ENCODE data around the gene NR1I3. TPM values are rescaled to one million over a fixed set of nuclear protein-coding genes. Genes with fewer than 3 reads are reported as not detected.

NR1I3 gene
- total and polyA plus RNA-seq, 4 donors: 0.17 TPM; not detected in 3

DNA sequence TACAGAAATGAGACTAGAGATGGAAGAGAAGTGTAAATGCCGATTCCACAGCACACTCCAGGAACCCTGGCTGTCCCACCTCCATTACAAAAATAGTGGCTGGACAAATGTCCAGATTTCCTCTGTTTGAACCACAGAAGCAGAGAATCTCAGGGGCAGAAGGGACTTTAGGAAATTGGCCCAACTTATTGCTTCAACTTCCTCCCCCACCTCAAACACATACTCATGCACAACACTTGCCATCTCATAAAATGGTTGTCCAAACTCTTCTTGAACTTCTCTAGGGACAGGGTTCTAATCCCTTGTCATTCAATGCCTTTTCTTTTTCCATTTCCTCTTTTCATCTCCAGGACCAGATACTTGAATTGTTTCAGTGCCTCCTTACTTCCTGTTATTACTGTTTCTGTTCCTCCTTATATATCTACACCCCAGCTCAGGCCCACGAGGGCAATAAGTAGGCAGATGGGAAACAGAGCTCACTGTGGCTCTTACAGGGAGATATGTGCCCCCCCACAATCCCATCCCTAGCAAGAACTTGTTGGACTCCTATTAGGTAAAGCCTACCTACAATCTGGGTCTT, 52.2 kb downstream of the NR1I3 start:
- no peaks in the 10 kb centered on the region for H3K27me3 ChIP-seq (ENCODE audit: control insufficient read depth in 3 of 3, insufficient read depth in 3 of 3, low read length in 2 of 3)
- peaks cover 3 to 6% (median 5%) of the 10 kb centered on the region in 5 donors for H3K4me1 ChIP-seq (ENCODE audit: control insufficient read depth in 5 of 5, insufficient read depth in 5 of 5, low read length in 5 of 5)
- no peaks in the 10 kb centered on the region for H3K36me3 ChIP-seq (ENCODE audit: control insufficient read depth in 4 of 4, insufficient read depth in 4 of 4, low read length in 4 of 4)
- DNase-seq (no peak), ATAC-seq (ENCODE audit: insufficient read depth, low FRiP score) (peak; percentile 44)
- TF ChIP-seq, protein P1, sequence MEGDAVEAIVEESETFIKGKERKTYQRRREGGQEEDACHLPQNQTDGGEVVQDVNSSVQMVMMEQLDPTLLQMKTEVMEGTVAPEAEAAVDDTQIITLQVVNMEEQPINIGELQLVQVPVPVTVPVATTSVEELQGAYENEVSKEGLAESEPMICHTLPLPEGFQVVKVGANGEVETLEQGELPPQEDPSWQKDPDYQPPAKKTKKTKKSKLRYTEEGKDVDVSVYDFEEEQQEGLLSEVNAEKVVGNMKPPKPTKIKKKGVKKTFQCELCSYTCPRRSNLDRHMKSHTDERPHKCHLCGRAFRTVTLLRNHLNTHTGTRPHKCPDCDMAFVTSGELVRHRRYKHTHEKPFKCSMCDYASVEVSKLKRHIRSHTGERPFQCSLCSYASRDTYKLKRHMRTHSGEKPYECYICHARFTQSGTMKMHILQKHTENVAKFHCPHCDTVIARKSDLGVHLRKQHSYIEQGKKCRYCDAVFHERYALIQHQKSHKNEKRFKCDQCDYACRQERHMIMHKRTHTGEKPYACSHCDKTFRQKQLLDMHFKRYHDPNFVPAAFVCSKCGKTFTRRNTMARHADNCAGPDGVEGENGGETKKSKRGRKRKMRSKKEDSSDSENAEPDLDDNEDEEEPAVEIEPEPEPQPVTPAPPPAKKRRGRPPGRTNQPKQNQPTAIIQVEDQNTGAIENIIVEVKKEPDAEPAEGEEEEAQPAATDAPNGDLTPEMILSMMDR (IDR thresholded peaks at IDR 0.05; ENCODE audit: control extremely low read depth, extremely low read depth): no peak
- peak overlapping the region; percentile 22 to 77 for H3K27ac ChIP-seq (ENCODE audit: low read depth in 1 of 2, low read length in 1 of 2)
- H3K9me3 ChIP-seq (ENCODE audit: control insufficient read depth in 4 of 4, insufficient read depth in 3 of 4, low read length in 3 of 4): no peaks in the 10 kb centered on the region
- no peak overlapping the region for H3K9ac ChIP-seq (ENCODE audit: insufficient read depth in 1 of 2, low read length in 2 of 2)
- WGBS, 2 donors: 9 to 21% methylated on average over 2 of the region's 2 CpGs
- no peak overlapping the region for H3K4me3 ChIP-seq

DNA sequence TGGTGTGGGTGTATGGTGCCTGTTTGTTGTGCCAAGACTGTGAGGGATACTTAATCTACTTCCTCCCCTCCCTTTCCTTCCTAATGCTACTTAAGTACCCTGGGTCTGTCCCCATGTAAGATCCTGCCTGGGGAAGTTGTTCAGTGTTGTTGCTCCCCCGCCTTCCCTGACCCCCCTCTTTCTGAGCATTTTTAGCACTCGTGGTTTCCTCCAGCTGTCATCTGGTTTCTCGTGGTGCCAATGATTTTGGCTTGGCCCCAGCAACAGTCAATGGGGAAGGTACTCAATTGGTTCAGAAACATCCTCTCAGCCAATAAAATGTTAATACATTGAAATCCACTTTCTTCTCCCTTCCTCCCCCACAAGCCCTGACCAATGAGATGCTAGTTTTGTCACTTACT, 52.7 kb downstream of the NR1I3 start:
- Histone ChIP-seq H3K27ac (ENCODE audit: low read depth in 1 of 2, low read length in 1 of 2) (peak overlapping the region in 1 of 2 donors; percentile 1), H3K9ac (ENCODE audit: insufficient read depth in 1 of 2, low read length in 2 of 2) (no peak overlapping the region), H3K4me1 (ENCODE audit: control insufficient read depth in 5 of 5, insufficient read depth in 5 of 5, low read length in 5 of 5) (peaks cover 3 to 6% (median 5%) of the 10 kb centered on the region in 5 donors), H3K27me3 (ENCODE audit: control insufficient read depth in 3 of 3, insufficient read depth in 3 of 3, low read length in 2 of 3) (no peaks in the 10 kb centered on the region), H3K36me3 (ENCODE audit: control insufficient read depth in 4 of 4, insufficient read depth in 4 of 4, low read length in 4 of 4) (no peaks in the 10 kb centered on the region), H3K4me3 (no peak overlapping the region), H3K9me3 (ENCODE audit: control insufficient read depth in 4 of 4, insufficient read depth in 3 of 4, low read length in 3 of 4) (no peaks in the 10 kb centered on the region)
- WGBS, 2 donors: 0 to 4% methylated on average over 3 of the region's 3 CpGs
- TF ChIP-seq, protein P1 (IDR thresholded peaks at IDR 0.05; ENCODE audit: control extremely low read depth, extremely low read depth): no peak
- ATAC-seq (ENCODE audit: insufficient read depth, low FRiP score) (peak; percentile 56), DNase-seq (peak; percentile 85 to 89 (median 86))

DNA sequence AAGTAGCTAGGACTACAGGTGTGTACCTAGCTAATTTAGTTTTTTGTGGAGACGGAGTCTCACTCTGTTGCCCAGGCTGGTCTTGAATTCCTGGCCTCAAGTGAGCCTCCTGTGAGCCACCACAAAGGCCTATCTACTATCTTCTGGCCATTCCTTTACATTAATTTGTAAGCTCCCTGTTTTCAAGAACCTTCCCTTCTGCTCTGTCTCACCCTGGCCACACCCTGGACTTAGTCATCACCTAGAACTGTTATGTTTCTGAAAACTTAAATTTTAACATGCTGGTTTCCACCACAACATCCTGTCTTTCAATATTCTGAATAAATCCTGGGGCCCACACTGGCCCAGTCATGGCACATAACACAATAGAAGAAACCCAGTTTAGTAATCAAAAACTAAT, 55.8 kb downstream of the NR1I3 start:
- H3K4me1 ChIP-seq (ENCODE audit: control insufficient read depth in 5 of 5, insufficient read depth in 5 of 5, low read length in 5 of 5): peaks cover 3 to 11% (median 6%) of the 10 kb centered on the region in 5 donors
- DNase-seq (no peak), ATAC-seq (ENCODE audit: insufficient read depth, low FRiP score) (no peak)
- H3K27me3 ChIP-seq (ENCODE audit: control insufficient read depth in 3 of 3, insufficient read depth in 3 of 3, low read length in 2 of 3): no peaks in the 10 kb centered on the region
- no peak overlapping the region for H3K9ac ChIP-seq (ENCODE audit: insufficient read depth in 1 of 2, low read length in 2 of 2)
- 89 to 100% methylated on average over 1 of the region's 1 CpG for WGBS, 2 donors
- H3K36me3 ChIP-seq (ENCODE audit: control insufficient read depth in 4 of 4, insufficient read depth in 4 of 4, low read length in 4 of 4): peaks cover 0 to under 1% (median 0%) of the 10 kb centered on the region in 4 donors
- no peaks in the 10 kb centered on the region for H3K9me3 ChIP-seq (ENCODE audit: control insufficient read depth in 4 of 4, insufficient read depth in 3 of 4, low read length in 3 of 4)
- H3K4me3 ChIP-seq: no peak overlapping the region
- no peak overlapping the region for H3K27ac ChIP-seq (ENCODE audit: low read depth in 1 of 2, low read length in 1 of 2)
- TF ChIP-seq, protein P1 (IDR thresholded peaks at IDR 0.05; ENCODE audit: control extremely low read depth, extremely low read depth): no peak

DNA sequence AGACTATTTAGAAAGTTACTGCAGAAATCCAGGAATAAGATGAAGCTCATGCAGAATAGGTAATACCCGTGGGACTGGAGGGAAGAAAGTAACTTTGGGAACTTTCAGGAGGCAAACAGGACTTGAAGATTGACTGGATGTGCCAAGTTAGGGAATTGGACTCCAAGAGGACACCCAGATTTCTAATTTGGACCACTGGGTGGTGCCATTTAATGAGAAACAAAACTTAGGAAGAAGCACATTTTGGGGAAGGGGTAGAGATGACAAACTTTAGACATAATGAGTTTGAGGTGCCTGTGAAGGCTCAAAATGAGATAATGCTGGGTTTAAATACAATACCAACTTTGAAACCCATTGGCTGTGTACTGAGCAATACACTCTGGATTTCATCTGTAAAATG, 57.4 kb downstream of the NR1I3 start:
- ATAC-seq (ENCODE audit: insufficient read depth, low FRiP score): no peak
- Histone ChIP-seq H3K36me3 (ENCODE audit: control insufficient read depth in 4 of 4, insufficient read depth in 4 of 4, low read length in 4 of 4) (peaks cover 0 to 8% (median under 1%) of the 10 kb centered on the region in 4 donors), H3K9me3 (ENCODE audit: control insufficient read depth in 4 of 4, insufficient read depth in 3 of 4, low read length in 3 of 4) (no peaks in the 10 kb centered on the region), H3K27ac (ENCODE audit: low read depth in 1 of 2, low read length in 1 of 2) (no peak overlapping the region), H3K27me3 (ENCODE audit: control insufficient read depth in 3 of 3, insufficient read depth in 3 of 3, low read length in 2 of 3) (no peaks in the 10 kb centered on the region), H3K9ac (ENCODE audit: insufficient read depth in 1 of 2, low read length in 2 of 2) (no peak overlapping the region), H3K4me1 (ENCODE audit: control insufficient read depth in 5 of 5, insufficient read depth in 5 of 5, low read length in 5 of 5) (peaks cover 1 to 19% (median 6%) of the 10 kb centered on the region in 5 donors), H3K4me3 (no peak overlapping the region)
- peak in 1 of 3 donors; percentile 47 for DNase-seq
- TF ChIP-seq, protein P1 (IDR thresholded peaks at IDR 0.05; ENCODE audit: control extremely low read depth, extremely low read depth): no peak
- WGBS, 2 donors: 74 to 76% methylated on average over 1 of the region's 1 CpG
